G401.6 (cell line): ENCODE measurements around the gene RBM26.
"Not testable (repeated sequence)": the region's sequence is repeated elsewhere in the genome, so short reads cannot be mapped to it uniquely, and the experiment has no call there.

ENCODE experiments used
- FAIRE-seq: peaks from 2 replicates; lab custom pipeline; 2012; peaks lifted over from hg19 to GRCh38; lab: Jason Lieb, UNC

The RBM26 gene

DNA sequence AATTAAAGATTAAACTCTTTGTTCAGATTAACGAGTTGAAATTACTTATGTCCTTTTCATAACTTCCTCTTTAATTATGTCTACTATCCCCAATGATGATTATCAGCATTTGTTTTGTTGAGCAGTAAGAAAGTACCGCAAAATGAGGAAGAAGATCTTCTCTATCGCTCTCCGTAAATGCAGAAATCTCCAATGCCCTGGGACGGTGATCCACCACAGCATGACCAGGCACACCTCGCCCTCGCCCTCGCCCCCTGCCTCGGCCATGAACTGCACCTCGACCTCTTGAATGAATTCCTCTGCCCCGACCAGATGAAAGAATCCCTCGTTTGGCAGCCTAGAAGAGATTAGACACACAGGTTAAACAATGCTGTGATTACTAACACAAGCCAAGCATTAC, 69.1 kb downstream of the RBM26 start:
- FAIRE-seq = no peak

DNA sequence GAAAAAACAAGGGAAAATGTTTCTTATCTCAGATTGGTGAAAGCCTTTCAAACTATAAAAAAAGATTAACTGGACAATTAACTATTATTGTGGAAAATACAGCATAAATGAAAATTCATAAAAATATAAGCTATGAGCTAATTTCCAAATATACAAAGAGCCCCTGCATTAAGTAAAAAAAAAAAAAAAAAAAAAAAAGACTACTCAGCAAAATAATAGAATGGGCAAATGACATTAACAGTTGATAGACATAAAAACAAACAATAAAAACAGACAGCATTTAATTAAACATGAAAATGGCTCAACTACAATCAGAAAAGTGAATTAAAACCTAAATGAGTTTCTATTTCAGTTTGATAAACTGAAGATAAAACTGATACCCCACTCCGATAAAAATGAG, 77.5 kb downstream of the RBM26 start:
- FAIRE-seq = peak; percentile 72

DNA sequence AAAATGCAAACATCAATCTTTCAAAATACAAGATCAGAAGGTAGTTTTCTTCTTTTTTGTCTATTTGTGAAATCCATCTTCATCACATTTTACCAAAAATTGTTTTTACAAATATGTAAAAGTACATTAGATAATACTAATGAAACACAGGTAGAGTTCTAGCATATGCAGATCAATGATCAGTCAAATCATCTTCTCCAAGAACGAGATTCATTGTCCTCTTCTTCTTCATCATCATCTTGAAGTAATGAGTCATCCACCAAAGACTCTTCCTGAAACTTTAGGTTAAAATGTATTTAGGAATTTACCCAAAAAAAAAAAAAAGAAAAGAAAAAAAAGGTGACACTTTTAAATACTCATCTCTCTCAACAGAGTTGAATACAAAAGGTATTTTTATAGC, 85.6 kb downstream of the RBM26 start:
- FAIRE-seq = no peak

DNA sequence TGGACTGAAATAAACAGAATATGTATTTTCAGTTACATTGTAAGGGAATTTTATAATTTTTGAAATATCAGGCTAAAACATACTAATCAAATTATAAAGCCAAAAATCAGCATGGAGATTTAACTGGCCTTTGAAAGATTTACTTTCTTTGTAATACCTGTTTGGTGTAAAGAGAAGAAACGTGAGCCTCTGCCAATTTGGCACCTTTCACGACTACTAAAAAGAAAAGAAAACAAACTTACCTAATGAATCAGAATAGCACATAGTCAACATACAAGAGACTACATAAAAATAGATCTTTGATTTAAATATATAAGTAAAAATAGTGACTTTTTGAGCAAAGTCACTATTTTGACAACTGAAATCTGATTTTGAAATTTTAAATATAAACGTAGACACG, 87.4 kb downstream of the RBM26 start:
- FAIRE-seq = peak; percentile 30

DNA sequence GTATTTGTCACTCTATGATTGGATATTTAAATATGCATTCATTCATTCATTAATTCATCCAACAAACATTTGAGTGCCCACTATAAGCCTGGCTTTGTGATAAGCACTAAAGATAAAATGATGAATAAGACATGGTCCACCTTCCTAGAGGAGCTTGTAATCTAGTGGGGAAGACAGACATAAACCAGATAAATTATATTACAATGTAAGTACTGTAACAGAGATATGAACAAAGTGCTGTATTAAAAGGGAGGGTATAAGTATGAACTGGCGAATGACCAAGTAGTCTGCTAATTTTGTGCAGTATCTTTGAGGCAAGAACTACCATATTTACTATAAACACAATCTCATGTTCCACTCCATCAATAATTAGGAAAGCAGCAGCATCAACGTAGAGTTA, 88.2 kb downstream of the RBM26 start:
- no peak for FAIRE-seq

DNA sequence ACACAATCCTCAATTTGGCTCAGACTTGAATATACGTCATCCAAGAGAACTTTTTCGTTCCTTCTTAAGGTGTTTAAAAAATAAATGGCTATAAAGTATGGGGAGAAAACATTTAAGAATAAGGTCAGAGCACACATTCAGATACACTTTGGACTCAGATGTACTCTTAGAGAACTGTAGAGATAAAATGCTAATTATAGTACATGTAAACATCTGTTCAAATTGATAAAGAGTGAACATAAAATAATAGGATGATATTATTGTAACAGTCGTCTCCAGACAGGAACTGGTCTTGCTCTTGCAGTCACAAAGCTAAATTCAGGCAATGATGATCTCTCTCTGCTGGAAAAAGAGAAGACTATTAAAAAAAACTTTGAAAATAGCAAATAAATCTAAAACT, 91.4 kb downstream of the RBM26 start:
- FAIRE-seq = no peak

DNA sequence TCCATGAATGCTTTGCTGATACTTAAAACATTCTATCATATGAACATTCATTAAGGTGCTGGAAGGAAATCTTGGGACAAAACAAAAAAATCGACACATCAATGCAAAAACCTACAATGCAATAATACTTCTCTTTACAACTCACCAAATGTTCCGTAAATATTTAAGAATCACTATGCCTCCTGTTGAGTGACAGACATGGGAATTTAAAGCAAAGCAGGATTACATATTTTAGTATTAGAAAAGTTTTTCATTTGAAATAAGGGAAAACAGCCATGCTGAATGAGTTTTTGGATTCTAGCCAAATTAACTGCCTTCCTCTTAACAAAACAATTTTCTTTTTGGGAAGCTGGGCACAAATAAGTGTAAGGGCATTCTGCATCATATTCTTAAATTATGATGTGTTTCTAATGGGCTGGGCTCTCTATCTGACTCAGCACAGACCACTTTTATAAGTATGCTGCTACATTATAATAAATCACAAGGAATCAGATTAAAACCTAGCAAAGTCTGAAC, 93.7 kb downstream of the RBM26 start:
- no peak for FAIRE-seq

DNA sequence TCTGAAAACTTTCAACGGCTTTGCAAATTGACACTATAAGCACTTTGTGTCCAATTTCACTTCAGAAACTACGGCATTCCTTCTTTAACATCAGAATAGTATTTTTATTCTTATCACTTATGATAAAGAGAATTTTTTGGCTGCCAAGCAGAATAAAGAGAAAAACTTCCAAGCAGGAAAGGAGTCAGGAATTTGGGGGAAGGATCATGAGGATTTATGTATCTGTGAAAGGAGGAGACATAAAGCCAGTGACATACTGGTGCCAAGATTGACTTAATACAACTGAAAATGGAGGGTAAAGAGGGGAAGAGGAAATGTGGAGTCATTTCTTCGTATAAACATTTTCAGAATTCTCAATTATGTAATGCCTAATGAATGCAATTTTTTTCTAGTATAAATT, 94.7 kb downstream of the RBM26 start:
- FAIRE-seq = no peak

DNA sequence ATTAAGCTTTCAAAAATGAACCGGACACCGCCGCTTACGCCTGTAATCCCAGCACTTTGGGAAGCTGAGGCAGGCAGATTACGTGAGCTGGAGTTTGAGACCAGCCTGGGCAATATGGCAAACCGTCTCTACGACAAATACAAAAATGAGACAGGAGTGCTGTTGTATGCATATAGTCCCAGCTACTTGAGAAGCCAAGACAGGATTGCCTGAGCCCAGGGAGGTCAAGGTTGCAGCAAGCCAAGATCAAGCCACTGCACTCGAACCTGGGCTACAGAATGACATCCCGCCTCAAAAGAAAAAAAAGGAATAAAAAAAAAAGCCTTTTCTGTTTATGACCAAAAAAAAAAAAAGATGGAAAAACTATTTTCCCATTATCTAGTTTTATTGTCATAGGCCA, 96.4 kb downstream of the RBM26 start:
- FAIRE-seq = no peak

DNA sequence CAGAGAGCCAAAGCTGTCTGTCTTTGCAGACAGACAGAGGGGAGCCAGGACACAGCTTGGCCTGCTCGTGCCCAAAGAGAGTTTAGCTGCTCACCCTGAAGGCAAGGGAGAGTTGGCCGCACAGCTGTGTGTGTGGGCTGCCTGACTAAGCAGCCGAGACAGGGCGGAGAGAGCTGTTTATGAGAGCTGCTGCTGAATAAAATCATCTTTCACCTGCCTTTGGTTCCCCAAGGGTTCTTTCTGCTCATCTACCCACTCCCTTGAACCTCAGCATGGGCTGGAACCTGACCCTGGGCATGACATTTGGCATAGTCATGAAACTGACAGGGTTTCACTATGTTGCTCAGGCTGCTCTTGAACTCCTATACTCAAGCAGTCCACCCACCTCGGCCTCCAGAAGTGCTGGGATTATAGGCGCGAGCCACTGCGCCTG, 98.2 kb downstream of the RBM26 start:
- no peak for FAIRE-seq

DNA sequence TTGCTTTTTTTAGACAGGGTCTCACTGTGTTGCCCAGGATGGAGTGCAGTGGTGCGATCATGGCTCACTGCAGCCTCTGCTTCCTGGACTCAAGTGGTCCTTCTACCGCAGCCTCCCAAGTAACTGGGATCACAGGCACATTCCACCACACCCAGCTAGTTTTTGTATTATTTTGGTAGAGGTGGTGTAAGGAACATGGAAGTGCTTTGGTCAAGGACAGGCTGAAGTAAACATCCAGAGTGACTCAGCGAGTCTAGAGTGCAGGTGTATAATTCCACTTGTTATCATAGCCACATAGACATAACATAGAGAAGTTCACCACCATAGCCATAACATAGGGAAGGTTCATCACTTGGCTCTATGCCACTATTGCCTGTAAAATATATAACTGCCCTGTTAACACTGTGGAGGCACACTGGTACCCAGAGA, 98.6 kb downstream of the RBM26 start:
- FAIRE-seq = no peak

DNA sequence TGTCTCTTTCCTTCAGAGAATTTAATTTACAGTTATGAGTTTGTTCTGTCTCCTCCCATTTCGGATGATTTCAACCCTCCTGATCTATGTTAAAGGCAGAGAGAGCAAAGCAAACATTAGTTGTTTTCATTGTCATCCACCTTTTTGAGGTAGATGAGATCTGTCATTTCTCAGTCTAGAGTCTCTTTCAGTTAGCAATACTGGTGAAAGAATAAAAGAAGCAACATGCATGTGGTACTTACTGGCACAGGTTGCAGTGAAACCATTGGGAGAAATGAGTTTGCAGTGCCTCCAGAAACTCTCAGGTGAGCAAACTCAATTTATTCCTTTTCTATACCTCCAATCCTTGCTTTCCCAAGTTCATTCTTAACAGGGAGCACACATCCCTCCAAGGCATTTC, 99.4 kb downstream of the RBM26 start:
- no peak for FAIRE-seq

DNA sequence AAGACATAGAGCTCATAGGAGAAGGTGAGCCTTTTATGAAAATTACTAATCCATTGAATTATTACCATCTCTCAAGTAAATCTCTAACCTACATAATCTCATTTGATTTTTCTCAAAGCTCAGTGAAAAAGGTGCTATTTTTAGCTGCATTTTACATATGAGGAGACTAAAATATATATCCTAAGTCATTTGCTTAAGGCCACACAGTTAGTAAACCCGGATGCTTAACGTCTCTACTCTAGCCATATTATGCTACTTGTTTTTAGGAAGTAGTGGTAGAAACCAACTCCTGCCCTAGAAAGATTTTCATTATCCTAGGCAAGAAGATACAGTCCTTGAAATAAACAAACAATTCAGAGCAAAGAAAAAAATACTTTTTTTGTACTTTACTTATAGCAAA, 108.9 kb downstream of the RBM26 start:
- no peak for FAIRE-seq

DNA sequence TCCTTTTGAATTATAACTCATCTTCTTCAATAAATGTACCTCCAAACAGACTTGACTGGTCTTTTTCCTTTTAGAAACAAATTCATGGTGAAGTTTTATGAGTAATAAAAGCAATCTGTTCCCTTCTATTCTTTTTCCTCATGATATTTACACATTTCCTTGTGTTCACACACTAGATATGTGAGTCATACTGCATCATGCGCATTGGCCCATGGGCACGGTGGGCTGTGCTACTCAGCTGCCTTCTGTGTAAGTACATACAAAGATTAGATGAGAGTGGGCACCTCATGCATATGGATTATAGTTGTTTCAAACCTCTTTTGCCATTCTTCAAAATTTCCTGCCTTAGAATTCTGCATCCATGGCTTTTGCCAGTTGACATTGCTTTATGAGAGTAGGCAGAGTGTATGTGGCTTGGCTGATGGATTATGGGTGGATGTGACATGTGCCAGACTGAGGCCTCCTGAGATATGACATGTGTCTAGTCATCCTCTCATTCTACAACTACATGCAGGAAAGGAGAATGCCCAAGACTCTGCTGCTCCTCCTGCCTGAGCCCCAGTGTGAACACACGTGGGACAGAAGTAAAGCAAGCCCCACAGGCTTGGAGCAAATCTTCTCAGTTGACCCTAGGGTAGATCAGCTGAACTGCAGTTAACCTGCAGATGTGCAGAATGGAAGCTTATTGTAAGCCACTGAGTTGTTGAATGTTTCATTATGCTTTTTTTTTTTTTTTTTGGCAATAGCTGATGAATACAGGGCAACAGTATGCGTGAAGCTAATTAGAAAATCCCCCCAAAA, 109.9 kb downstream of the RBM26 start:
- no peak for FAIRE-seq

DNA sequence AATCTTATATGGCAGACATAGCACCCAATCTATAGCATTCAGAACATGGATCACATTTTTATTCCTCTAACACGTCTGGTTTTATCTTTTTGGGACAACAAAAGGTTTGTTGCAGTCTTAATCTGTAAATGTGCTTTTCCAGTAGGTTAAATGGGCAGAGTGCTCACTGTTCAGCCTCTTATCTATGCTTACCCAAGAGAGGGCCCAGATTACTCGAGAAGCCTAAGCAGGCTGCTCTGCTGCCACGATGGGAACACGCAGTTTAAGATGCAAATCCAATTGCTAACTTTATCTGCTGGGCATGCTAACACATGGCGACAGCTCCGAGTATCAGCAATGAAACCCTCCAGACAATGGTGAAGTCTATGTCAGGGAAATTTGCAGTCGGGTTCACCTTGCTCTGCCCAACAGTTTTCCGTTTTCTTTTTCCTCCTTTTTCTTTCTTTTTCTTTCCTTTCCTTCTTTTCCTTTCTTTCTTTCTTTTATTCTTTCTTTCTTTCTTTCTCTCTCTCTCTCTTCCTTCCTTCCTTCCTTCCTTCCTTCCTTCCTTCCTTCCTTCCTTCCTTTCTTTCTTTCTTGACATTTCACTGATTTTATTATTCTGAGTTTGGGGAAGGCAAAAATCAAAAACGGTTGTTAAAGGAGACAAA, 115.3 kb downstream of the RBM26 start:
- FAIRE-seq = no peak

DNA sequence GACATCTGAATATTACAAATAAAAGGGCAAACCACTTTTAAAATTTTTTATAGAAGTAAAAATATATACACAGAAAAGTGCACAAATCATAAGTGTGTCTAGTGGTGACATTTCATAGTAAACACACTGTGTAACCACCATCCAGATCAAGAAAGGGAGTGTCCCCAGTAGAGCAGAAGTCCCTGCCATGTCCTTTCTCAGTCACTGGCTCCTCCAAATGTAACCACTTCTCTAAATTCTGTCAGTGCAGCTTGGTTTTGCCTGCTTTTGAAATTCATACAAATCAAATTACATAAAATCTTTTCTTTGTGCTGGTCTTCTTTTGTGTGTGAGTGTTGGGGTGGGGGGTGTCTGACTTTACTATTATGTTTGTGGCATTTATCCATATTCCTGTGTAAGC, 116.5 kb downstream of the RBM26 start:
- FAIRE-seq = no peak

DNA sequence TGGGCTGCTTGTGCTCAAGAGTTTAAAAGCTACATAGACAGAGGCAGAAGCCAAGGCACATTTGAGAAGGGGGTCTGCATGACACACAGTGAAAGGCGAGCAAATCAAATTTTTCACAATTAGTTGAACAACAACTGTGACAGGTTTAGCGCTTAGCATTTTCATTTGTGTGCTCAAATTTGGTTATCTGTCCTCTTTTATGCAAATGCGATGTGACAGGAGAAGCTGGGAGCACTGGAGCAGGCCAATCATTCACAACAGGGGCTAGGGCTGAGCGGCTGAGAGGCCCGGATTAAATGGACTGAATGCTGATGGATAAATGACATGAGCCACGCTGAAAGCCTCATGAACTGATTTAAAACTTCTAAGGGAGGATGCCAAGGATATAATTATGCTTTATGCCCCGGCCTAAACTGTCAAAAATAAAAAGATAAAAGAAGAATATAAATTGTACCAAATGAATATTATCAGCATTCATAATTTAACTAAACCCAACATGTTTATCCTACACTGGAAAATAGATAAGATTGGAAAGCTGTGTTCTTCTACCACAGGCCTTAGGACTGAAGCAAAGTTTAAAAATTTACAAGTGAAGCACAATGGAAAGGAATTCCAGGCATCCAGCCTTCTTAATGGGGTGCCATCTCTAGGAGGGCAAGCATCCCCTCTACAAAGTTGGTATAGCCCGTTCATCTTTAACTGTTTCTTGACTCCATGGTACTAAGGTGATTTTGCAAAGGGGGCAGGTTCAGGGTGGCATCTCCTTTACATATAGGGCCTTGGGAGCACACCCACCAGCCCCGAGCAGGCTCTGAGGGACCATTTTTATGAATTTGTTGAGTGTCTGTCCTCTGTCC, 117.9 kb downstream of the RBM26 start:
- no peak for FAIRE-seq

DNA sequence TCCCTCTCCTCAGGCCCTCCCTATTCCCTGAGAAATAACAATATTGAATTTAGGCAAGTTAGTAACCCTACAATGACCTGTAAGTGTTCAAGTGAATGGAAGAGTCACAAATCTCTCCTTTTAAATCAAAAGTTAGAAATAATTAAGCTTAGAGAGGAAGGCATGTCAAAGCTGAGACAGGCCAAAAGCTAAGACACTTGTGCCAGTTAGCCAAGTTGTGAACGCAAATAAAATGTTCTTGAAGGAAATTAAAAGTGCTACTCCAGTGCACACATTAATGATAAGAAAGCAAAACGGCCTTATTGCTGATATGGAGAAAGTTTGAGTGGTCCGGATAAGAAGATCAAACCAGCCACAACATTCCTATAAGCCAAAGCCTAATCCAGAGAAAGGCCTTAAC, 120.9 kb downstream of the RBM26 start:
- no peak for FAIRE-seq

DNA sequence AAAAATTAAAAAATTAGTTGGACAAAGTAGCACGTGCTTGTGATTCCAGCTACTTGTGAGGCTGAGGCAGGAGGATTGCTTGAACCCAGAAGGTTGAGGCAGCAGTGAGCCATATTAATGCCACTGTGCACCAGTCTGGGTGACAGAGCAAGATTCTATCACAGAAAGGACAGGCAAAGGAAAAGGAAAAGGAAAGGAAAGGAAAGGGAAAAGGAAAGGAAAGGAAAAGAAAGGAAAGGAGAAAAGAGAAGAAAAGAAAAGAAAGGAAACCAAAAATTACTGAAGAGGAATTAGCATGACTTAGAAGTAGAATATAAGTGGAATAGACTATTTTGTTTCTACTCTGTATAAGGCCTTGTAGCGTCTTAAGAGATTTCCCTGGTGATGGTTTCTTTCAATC, 122.3 kb downstream of the RBM26 start:
- FAIRE-seq = no peak

DNA sequence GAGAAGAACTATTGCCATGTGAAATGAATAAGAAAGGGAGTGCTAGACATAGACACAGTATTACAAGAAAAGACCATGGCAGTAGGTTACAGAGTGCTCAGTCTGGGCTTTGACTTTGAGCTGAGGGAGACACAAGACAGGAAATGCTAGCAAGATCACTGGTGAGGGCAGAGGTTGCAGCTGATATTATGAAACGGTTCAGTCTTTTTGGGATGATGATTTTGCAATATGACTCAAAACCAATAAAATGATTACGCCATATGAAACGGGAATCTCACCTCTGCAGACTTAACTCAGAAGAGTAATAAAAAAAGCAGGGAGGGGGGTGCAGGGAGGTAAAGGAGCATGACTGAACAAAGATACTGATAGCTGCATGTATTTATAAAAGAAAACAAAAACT, 123.1 kb downstream of the RBM26 start:
- FAIRE-seq = no peak

DNA sequence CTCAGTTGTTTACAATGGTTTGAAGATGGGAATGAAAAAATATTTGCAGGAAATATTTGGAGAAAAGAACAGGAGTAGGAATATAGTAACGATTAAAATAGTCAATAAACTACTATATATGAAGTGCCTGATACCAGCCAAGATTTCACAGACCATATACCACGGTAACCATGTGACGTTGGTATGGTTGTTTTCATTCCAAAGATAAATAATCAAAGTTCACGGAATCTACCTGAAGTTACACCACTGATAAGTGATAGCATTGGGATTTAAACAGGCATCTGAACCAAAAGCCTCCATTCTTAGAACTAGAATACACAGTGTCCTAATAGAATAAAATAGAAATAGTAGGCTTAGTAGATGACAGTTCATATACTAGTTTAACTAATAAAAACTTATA, 123.5 kb downstream of the RBM26 start:
- no peak for FAIRE-seq

DNA sequence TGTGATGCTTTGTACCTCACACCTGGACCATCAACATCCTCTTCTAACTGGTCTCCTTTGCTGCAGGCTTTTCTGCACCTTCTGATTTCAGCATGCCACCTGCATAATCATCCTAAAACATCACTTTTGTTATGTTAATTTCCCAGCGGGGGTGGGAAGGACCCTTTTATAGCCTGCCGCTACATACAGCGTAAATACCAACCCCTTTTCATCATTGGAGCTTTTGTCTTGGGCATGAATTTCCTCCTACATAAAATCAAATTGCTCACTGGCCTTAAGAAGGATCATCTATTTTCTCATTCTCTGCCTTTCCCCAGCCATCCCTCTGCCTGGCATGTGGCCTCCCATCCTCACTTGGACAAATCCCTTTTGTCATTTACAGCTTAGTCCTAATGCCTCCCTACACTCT, 124.7 kb downstream of the RBM26 start:
- no peak for FAIRE-seq

DNA sequence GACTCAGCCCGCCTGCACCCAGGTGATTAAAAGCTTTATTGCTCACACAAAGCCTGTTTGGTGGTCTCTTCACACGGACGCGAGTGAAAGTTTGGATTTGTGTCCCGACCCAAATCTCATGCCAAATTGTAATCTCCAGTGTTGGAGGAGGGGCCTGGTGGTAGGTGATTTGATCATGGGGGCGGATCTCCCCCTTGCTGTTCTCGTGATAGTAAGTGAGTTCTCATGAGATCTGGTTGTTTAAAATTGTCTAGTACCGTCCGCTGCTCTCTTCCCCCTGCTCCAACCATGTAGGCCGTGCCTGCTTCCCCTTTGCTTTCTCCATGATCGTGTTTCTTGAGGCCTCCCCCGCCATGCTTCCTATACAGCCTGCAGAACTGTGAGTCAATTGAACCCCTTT, 126.3 kb downstream of the RBM26 start:
- not testable (repeated sequence) for FAIRE-seq
